HG03108 (cell line): ENCODE results near the gene IL1A.

ENCODE experiments used
- ATAC-seq: cut with Tn5 transposase; IDR thresholded peaks from one replicate; pipeline ENCODE4 v1.9.1; 2021; ENCODE audit warnings: moderate library complexity; ENCODE audit not compliant: unreplicated experiment

IL1A gene

DNA sequence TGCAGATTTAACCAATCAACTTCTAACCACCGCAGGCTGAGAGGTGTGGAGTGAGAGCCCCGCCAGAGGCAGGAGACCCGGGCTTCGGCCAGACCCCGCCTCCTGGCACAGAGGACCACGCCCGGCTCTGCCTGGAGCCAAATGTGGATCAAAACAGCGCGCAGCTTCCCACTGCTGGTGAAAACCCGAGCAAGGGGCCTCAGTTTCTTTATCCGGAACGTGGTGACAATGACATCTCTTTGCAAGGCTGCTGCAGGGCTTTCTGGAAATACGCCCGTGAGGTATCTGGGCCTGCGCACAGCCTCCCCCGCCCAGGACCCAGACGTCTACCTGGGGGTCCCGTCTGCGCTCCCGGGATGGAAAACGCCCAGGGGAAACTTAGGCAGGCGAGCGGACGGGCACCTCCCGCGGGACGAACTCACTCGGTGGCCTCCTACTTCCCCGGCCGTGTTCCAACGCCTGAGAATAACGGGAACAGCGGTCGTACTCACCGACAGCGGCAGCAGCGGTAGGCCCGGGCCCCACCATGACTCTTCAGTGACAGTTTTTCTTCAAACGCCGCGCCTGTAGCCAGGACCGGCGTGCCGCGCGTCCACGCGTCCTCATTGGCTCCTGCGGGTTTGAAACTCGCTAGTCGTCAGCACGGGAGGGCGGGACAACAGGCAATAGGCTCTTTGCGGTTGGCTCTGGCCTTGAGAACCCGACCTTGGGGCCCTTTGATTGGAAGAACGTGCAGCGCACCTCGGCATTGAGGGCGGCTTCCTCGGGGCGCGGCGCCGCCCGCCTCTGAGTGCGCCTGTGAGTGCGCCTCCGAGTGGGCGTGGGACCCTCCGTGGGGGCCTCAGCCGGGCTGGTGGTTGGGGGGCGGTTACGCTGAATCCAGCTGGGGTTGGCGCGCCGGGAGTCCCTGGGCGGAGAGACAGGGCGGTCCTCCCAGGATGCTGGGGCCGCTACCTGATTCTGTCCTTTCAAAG, 19.9 kb downstream of the IL1A start, which contains the start of gene CKAP2L:
Gene CKAP2L, minus strand, starts transcription at position 539 of the 974 bp plus-strand sequence. Its CDS starts 11 bp downstream, at position 528.
- peak; percentile 99 for ATAC-seq

GRCh38 chr2:112762276-112762675, 22.0 kb downstream of the IL1A start:
- no peak for ATAC-seq

GRCh38 chr2:112760149-112760548, 24.1 kb downstream of the IL1A start:
- no peak for ATAC-seq

DNA sequence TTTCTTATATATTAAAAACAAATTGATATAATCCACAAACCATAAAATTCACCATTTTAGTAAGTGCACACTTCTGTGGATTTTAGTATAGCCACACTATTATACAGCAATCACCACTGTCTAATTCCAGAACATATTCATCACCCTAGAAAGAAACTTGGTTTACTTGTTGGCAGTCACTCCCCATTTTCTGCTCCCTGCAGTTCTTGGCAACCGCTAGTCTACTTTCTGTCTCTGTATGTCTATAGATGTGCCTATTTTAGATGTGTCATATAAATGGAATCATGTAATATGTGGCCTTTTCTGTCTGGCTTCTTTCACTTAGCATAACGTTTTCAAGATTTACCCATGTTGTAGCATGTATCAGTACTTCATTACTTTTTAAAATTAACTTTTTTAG, 25.6 kb downstream of the IL1A start:
- no peak for ATAC-seq

DNA sequence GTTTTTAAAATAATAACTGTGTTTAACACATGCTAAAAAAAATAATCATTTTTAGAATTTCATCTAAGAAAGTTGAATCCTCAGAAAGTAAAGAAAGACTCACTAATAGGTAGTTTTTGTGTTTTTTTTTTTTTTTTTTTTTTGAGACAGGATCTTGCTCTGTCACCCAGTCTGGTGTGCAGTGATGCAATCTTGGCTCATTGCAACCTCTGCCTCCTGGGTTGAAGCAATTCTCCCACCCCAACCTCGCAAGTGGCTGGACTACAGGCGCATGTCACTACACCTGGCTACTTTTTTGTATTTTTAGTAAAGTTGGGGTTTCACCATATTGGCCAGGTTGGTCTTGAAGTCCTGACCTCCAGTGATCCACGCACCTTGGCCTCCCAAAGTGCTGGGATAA, 27.0 kb downstream of the IL1A start:
- ATAC-seq: no peak

DNA sequence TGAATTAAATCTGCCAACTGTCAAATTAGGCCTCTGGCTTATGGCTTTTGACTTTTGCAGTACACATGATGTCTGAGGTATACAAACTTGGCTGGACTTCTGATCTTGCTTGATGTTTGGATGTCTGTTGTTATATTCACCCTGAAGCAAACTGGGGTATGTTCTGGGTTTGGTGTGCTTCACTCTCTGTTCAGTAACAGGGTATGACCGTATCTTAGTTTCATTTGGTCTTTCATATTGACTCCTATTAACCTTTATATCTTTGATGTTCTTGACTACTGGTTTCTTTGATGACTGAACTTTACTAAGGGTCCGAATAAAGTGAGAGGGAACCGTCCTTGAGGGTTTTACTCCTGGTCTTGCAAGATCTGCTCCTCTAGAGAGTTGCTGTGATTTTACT, 28.1 kb downstream of the IL1A start:
- ATAC-seq: no peak

- ATAC-seq: no peak
Measured at GRCh38 chr2:112755444-112755843, 28.8 kb downstream of the IL1A start.

DNA sequence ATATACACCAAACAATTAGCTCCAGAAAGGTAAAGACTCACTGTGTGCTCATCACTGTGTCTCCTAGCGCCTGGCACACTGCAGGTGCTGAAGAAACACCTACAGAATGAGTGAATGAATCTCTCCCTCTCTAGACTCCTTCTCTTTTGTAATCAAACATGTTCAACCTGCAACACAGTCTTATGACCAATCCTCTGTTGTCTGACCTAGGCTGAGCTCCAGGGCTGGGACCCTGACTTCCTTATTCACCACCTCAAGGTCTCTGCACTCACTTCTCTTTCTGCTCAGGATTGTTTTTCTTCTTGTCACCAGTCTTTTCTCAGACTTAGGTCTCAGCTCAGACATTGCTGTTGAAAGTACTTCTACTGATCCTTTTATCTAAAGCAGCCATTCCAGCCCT, 29.7 kb downstream of the IL1A start:
- ATAC-seq: no peak

GRCh38 chr2:112752667-112753066, 31.6 kb downstream of the IL1A start:
- ATAC-seq: no peak

- ATAC-seq: no peak
Measured at GRCh38 chr2:112751451-112752197, 32.7 kb downstream of the IL1A start.

DNA sequence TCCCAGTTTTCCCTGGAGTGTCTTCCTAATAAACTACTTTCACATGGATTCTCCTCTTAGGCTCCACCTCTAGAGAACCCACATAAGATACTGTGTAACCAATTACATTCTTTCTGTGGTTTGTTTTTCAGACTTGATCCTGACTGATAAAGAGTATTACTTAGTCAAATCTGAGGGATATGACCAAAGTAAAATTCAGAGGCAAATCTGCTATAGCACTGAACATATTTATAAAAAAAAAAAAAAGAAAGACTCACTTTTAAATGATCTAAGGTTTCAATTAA, 33.8 kb downstream of the IL1A start:
- ATAC-seq: no peak

DNA sequence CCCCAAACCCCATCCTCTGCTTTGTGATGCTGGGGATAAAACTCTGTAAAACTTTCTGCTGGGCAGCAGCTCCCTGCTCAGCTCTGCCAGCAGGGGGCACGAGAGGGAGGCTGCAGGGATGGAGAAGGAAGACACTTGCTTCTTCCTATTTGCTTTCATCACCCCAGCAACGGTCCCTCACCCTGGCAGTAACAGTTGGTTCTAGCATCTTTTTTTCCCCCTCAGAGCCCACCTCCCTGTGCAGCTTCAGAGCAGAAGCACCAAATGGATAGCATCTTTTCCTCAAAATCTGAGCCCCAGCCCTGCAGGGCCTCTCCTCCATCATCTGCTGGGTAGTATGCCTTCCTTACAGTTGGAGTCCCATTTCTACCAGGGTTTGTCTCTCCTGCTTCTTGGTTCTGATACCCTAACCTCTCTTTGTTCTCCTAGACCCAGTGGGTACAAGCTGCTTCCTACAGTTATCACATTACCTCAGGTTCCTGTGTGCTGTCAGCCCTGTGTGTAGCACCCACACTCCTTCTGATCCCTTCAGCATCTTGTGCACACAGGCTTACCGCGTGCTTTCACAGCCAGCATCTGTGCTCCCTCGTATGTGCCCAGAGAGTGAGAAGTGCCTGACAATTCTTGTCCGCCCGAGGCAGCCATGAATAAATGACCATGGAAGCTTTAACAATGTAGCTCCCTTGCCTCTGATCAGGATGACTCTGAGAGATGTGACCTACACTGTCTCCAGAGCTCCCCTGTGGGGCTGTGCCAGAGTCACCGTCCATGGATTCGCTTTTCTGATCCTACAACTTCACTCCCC, 34.3 kb downstream of the IL1A start:
- no peak for ATAC-seq

- ATAC-seq: no peak
Measured at GRCh38 chr2:112740527-112740926, 43.8 kb downstream of the IL1A start.

DNA sequence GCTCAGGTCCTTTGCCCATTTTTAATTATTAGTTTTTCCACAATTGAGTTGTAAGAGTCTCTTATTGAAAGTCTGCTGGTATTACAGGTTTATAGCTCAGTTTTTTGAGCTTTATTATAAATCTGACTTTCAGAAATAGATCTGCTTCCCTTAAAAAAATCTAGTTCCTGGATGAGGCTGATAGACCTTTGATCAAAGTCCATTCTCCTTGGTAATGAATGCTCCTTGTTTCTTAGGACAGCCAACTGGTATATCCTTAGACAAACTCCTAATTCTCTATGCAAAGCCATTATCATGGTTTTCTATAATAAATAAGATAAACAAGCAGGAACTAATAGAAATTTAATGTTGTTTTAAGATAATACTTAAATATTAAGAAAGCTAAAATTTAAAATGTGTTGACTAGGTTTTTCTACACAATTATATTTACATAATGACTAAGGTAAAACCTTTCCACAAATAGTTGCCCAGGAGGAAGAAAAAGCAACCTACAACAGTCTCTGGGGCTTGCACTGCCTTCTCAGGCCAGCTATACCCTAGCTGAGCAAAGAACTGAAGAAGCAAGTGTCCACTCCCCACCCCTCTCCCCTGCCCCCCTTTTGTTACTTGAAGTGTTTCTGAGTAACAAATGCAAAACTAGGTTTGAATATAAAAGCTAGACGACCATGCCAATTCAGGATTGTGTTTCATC, 46.6 kb downstream of the IL1A start:
- no peak for ATAC-seq

GRCh38 chr2:112733871-112734270, 50.4 kb downstream of the IL1A start:
- ATAC-seq: no peak

DNA sequence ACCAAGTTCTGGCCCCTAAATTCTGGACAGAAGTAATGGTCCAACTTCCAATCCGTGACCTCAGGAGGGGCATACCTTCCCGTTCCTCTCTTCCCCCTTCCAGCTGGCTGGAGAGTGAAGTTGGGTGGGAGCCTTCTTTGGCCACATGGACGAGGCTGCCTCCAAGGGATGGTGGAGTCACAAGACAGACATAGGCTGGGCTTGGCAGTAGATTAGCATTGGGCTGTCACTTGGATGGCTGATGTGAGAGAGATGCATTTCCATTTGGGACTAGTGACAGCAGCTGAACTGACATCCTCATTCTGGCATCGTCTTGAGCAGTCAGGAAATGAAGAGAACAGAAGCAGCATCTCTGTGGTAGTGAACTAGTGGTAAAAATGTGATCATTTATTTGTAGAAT, 50.8 kb downstream of the IL1A start:
- no peak for ATAC-seq

GRCh38 chr2:112731479-112731878, 52.8 kb downstream of the IL1A start:
- ATAC-seq: no peak

DNA sequence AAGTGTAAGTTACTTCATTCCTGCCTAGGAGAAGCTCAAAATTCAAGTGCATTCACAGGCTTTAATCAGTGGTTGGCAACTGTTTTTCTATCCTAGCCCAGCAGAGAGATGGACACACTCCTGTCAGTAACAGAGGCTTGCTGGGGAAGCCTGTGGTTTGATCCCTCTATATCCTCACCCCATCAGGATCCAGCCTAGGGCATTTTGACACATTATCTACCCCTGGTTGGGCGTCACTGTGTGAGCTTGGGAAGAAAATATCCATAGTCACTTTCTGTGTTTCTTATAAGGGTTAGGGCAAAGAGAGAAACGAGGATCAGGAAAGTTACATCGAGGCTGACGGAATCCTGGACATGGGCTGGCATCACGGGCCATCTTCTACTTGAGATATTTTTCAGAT, 53.5 kb downstream of the IL1A start:
- ATAC-seq: no peak

DNA sequence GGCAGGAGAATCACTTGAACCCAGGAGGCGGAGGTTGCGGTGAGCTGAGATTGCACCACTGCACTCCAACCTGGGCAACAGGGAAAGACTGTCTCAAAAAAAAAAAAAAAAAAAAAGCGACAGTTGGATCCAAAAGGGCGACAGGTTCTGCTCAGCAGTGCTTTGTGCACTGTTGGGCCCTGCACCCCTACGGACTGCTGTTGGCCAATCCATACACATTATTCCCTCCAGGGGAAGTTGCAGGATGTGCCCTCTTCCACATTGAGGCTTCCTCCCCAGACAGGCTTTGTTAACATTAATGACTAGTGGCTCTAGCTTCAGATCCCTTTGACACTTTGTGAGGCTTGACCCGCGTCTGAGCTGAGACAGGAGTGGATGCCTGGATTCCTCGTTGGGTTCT, 54.1 kb downstream of the IL1A start:
- no peak for ATAC-seq

- ATAC-seq: no peak
Measured at GRCh38 chr2:112728378-112729175, 55.7 kb downstream of the IL1A start.
